GM18498 (cell line): ENCODE data around the gene YIF1B.

ENCODE experiments used
- ATAC-seq: cut with Tn5 transposase; IDR thresholded peaks from one replicate; pipeline ENCODE4 v1.9.1; 2021; ENCODE audit warnings: mild to moderate bottlenecking, moderate library complexity; ENCODE audit not compliant: unreplicated experiment

Gene YIF1B

GRCh38 chr19:38307076-38307475 lies 8.7 kb downstream of the YIF1B start:
- no peak for ATAC-seq

DNA sequence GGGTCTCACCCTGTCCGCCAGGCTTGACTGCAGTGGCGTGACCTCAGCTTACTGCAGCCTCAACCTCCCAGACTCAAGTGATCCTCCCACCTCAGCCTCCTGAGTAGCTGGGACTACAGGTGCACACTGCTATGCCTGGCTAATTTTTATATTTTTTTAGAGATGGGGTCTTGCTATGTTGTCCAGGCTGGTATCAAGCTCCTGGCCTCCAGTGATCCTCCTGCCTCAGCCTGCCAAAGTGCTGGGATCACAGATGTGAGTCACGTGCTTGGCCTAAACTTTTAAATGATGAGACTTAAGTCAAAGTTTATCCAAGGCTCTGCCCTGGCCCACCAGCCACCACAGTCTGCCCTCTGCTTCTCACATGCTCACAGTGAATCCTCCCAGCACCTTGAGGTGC lies 9.5 kb downstream of the YIF1B start:
- ATAC-seq: no peak

- ATAC-seq: no peak
These were observed 10.8 kb downstream of the YIF1B start for GRCh38 chr19:38304866-38305429.

DNA sequence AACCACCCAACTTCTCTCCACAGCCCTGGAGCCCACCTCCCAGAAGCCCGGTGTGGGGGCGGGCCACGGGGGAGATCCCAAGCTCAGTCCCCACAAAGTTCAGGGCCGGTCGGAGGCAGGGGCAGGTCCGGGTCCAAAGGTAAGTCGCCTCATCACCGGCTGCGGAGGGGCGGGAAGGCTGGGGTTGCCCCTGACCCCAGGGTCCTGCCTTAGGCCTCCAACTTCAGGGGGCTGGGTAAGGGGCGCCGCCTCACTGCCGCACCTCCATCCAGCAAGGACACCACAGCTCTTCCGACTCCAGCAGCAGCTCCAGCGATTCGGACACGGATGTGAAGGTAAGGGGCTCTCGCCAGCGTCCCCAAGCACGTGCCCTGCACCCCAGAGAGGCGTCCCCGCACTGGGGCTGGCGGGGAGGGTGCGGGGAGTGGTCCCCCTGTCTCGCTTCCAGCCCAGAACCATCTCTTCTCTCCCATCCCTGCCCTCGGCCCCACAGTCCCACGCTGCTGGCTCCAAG lies 11.3 kb downstream of the YIF1B start:
- no peak for ATAC-seq

- no peak for ATAC-seq
These were observed 12.0 kb downstream of the YIF1B start, which contains the start of gene C19orf33 for GRCh38 chr19:38303517-38304351. Gene C19orf33, plus strand, starts transcription at chr19:38304251. Its CDS starts 11 bp downstream, at chr19:38304262.

- no peak for ATAC-seq
These were observed 16.7 kb downstream of the YIF1B start for GRCh38 chr19:38298821-38299680.

GRCh38 chr19:38294090-38294489 lies 21.7 kb downstream of the YIF1B start:
- no peak for ATAC-seq

DNA sequence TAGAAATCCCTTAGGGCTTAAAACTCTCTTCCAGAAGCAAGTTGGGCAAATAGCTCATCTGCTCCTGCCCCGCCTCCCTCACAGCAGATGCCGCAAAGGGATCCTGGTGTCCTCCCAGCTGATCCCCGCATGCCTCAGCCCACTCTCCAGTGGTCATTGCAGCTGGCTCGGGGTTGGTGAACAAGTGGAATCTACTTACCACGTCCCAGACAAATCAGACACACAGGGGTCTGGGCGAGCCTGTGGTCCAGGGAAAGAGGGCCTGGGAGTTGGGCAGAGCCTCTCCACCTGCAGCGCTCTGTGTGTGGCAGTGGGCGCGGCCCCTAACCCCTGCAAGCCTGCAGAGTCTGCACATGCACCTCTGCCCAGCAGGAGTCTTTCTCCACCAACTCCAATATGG lies 22.5 kb downstream of the YIF1B start:
- no peak for ATAC-seq

DNA sequence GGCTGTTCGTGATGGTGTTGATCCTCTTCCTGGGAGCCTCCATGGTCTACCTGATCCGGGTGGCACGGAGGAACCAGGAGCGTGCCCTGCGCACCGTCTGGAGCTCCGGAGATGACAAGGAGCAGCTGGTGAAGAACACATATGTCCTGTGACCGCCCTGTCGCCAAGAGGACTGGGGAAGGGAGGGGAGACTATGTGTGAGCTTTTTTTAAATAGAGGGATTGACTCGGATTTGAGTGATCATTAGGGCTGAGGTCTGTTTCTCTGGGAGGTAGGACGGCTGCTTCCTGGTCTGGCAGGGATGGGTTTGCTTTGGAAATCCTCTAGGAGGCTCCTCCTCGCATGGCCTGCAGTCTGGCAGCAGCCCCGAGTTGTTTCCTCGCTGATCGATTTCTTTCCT lies 23.9 kb downstream of the YIF1B start:
- no peak for ATAC-seq

GRCh38 chr19:38290631-38291147 lies 25.1 kb downstream of the YIF1B start:
- ATAC-seq: no peak

DNA sequence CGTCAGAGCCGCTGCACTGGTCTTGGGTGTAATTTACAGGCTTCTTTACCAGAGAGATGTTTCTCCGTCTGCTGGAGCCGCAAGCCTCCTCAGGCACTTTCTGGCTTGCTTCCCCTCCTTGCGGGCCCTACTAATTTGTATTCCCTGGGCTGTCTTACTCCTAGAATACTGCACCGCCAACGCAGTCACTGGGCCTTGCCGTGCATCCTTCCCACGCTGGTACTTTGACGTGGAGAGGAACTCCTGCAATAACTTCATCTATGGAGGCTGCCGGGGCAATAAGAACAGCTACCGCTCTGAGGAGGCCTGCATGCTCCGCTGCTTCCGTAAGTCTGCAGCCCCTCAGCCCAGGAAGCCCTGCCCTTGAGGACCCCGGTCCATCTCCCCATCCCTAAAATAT lies 25.8 kb downstream of the YIF1B start:
- no peak for ATAC-seq

- no peak for ATAC-seq
These were observed 27.5 kb downstream of the YIF1B start for GRCh38 chr19:38288123-38288855.

DNA sequence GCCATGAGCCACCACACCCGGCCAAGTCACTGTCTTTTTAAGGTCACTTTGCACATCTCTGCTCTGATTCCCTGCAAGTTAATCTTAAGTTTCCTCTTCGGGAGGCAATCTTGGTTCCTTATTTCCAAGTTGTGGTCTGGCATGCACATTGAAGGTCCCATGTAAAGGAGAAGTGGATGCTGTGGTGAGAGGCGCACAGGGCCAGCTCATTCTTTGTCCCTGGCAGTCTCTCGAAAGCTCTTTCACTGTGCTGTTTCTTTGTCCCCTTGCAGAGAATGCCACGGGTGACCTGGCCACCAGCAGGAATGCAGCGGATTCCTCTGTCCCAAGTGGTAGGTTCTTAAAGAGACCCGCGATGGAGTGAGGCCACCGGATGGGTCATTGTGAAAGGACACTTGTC lies 28.1 kb downstream of the YIF1B start:
- ATAC-seq: no peak

DNA sequence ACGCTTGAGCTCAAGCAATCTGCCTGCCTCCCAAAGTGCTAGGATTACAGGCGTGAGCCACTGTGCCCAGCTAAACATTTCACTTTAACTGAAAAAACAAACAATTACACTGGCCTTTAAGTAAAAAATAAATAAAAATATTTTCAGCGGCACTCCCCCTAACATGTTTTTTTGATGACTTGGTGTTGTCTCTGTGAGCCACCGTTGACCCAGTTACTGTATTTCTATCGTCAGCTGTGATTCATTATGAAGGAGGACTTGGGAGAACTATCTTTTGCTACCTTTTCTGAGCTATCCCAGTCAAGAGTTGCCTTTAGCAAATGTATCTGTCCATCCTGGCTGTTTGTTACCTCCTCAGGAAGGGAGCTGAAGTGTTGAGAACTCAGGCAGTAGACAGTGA lies 30.2 kb downstream of the YIF1B start:
- ATAC-seq: no peak

DNA sequence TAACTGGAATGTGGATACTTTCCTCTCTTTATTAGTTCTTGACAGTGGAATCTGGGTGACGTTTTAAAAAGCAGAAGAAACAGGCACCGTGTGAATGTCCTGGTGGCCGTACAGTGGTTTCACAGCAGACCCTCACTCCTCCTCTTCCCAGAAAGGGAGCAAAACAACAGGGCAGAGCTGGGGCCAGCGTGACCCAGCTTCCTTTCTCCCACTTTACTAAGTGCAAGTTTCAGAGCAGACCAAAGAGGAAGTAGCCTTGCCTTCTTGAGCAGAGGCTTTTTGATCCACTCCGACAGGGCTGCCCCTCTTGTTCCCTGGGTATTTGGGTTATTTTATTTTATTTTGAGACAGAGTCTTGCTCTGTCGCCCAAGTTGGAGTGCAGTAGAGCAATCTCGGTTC lies 31.3 kb downstream of the YIF1B start:
- no peak for ATAC-seq

DNA sequence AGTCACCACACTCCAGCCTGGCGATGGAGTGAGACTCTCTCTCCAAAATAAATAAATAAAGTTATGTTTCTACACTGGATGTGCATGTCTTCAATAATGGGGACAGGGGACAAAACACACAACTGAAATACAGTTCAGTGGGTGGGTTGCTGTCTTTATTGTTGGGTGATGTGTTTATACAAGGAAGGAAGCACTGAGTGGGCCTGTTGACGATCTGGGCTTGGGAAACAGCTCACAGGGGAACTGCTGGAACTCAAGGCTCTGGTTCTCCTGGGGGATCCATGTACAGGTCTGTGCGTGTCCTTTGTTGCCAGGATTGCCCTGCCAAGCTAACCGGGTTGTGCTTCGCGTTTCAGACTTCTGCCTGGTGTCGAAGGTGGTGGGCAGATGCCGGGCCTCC lies 32.5 kb downstream of the YIF1B start:
- no peak for ATAC-seq

GRCh38 chr19:38281811-38282566 lies 33.8 kb downstream of the YIF1B start:
- no peak for ATAC-seq

DNA sequence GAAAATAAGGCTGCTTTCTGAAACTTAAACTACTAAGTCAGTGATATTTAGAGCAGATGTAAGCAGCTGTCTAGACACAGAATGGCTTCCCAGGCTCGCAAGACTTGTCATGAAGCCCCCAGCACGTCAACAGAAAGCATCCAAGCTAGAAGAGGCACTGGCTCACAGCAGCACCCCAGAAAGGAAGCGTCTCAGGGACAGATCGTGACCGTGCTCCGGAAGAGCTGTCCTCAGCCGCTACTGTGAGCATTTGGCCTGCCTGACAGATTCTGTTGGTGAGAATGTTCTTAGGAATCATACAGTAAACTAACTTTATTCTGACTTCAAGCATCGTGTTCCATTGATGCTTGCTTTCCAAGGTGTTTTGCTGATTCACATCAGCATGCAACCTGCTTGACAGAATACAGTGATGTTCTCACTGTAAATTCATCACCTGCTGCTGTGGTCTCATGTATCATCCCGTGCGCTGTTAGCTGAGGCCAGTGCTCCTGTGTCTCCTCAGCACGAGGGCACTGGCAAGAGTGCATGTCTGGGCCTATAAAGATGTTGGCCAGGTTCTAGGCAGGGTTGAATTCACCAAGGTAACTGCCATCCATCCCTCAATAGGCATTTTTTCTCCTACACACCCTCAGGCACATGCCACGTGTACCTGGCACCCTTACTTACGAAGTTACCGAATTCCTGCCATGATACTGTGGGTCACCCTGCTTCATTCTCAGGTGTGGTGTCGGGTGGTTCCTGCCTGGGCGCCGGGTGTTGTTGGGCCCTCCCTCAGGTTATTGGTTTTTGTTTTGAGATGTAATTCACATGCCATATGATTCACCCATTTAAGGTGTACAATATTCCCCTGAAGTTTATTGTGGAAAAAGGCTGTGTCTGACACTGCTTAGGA lies 35.5 kb downstream of the YIF1B start:
- ATAC-seq: no peak

DNA sequence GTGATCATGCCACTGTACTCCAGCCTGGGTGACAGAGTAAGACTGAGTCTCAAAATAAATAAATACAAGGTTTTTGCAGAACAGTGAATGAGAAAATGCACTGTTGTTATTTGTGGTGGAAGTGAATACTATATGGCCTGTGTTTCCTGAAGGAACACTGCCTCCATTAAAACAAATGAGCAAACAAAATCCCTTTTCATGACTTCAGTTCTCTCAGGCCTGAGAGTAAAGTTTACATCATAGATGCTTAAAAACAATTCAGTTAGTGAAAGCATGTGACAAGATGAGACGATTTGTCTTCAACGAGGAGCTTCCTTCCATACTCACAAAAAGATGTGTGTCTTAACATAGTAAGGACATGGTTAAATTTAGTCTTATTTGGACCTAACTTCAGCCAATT lies 37.0 kb downstream of the YIF1B start:
- no peak for ATAC-seq
